Esophagus muscularis mucosa (tissue), 4 donors: ENCODE data around the gene SPECC1.

ENCODE experiments used
- CTCF ChIP-seq, 3 experiments: fragments of 200-600 bp in 2 of 3; fragments of 450-650 bp in 1 of 3; sonication (generic) in 2 of 3; IDR thresholded peaks; one replicate each; pipeline ENCODE4 v1.5.1; 2017 to 2019; ENCODE audit warnings: antibody characterized with exemption in 3 of 3, mild to moderate bottlenecking in 2 of 3, moderate library complexity in 1 of 3
- EP300 ChIP-seq: sonication (generic); formaldehyde crosslinking; IDR thresholded peaks from one replicate; pipeline ENCODE4 v1.6.1; 2017; ENCODE audit warnings: antibody characterized with exemption
- POLR2A ChIP-seq: fragments of 450-650 bp; IDR thresholded peaks from one replicate; pipeline ENCODE4 v1.6.1; 2017; ENCODE audit warnings: antibody characterized with exemption, moderate library complexity, mild to moderate bottlenecking, low read depth
- POLR2AphosphoS5 ChIP-seq, 2 donors: sonication (generic); formaldehyde crosslinking; IDR thresholded peaks; one replicate each; pipeline ENCODE4 v1.6.1; 2017; ENCODE audit warnings: antibody characterized with exemption in 2 of 2

- no peak for TF ChIP-seq CTCF (IDR thresholded peaks at IDR 0.05)
- no peak for TF ChIP-seq POLR2AphosphoS5 (IDR thresholded peaks at IDR 0.05)
- TF ChIP-seq POLR2A = no peak
- TF ChIP-seq EP300 = no peak
Measured at GRCh38 chr17:19975601-19976000, 33.6 kb upstream of the SPECC1 start.
